H1 (cell line): ENCODE measurements around the gene INTS1. TPM values are rescaled to one million over a fixed set of nuclear protein-coding genes. Genes with fewer than 3 reads are reported as not detected.

Experiments
- CTCF ChIA-PET: fragments of 300-600 bp; sonication (Branson Sonifier 250); formaldehyde crosslinking; loops from one replicate; lab custom pipeline; 2021; ENCODE audit not compliant: partially characterized antibody; lab: Charles Lee
- POLR2A ChIA-PET: fragments of 300-600 bp; sonication (Branson Sonifier 250); formaldehyde crosslinking; loops from one replicate; lab custom pipeline; 2021; ENCODE audit warnings: inconsistent platforms; ENCODE audit not compliant: partially characterized antibody; lab: Charles Lee
- DNase-seq, 2 experiments: peaks; one replicate each; pipeline versions ENCODE4 v3.0.0 to v3.0.0-alpha.2; 2010 to 2022; ENCODE audit warnings: low spot score in 2 of 2, low read depth in 1 of 2, mixed read lengths in 1 of 2
- FAIRE-seq: peaks from 2 replicates; lab custom pipeline; 2011; peaks lifted over from hg19 to GRCh38; lab: Jason Lieb, UNC
- H2AFZ ChIP-seq: 2 replicates; pipeline ENCODE4 v1.8.1; 2012; ENCODE audit warnings: low read length, inconsistent platforms
- H2AK5ac ChIP-seq: 2 replicates; pipeline ENCODE4 v1.6.1; 2013; ENCODE audit warnings: low read depth, low read length
- H2BK120ac ChIP-seq: replicated peaks from 2 replicates; pipeline ENCODE3; 2013; ENCODE audit warnings: low read depth, low read length, inconsistent platforms
- H2BK12ac ChIP-seq: 2 replicates; pipeline ENCODE4 v1.6.1; 2013; ENCODE audit warnings: low read depth, low read length
- H2BK15ac ChIP-seq: 2 replicates; pipeline ENCODE4 v1.6.1; 2013; ENCODE audit warnings: low read length
- H2BK20ac ChIP-seq: 2 replicates; pipeline ENCODE4 v1.6.1; 2013; ENCODE audit warnings: low read length
- H2BK5ac ChIP-seq: 2 replicates; pipeline ENCODE4 v1.6.1; 2013; ENCODE audit warnings: low read depth, low read length
- H3K14ac ChIP-seq: 2 replicates; pipeline ENCODE4 v1.6.1; 2013; ENCODE audit warnings: inconsistent platforms; ENCODE audit not compliant: insufficient read length
- H3K18ac ChIP-seq: 2 replicates; pipeline ENCODE4 v1.6.1; 2013; ENCODE audit warnings: low read length; ENCODE audit errors: extremely low read depth
- H3K23ac ChIP-seq: 2 replicates; pipeline ENCODE4 v1.6.1; 2013; ENCODE audit warnings: inconsistent platforms; ENCODE audit not compliant: insufficient read length
- H3K23me2 ChIP-seq: 2 replicates; pipeline ENCODE4 v1.6.1; 2013; ENCODE audit warnings: low read depth, low read length
- H3K27ac ChIP-seq: 2 replicates; pipeline ENCODE4 v1.6.1; 2011; ENCODE audit warnings: low read depth, low read length, inconsistent platforms
- H3K27me3 ChIP-seq, 4 experiments: replicated peaks in 1 of 4; 1 replicate in 1 of 4; 2 replicates in 3 of 4; pipeline versions ENCODE4 v1.6.1 to v1.8.1; 2011 to 2013; ENCODE audit warnings: low read length in 3 of 4, mild to moderate bottlenecking in 3 of 4, inconsistent platforms in 2 of 4, mixed read lengths in 2 of 4, moderate library complexity in 1 of 4; ENCODE audit not compliant: control insufficient read depth in 3 of 4, insufficient read depth in 3 of 4; ENCODE audit errors: extremely low read depth in 1 of 4
- H3K36me3 ChIP-seq, 4 experiments: 2 replicates each; pipeline versions ENCODE4 v1.6.1 to v1.8.1; 2011 to 2013; ENCODE audit warnings: mild to moderate bottlenecking in 4 of 4, low read length in 3 of 4, moderate library complexity in 2 of 4, control low read depth in 1 of 4, inconsistent platforms in 1 of 4; ENCODE audit not compliant: insufficient read depth in 4 of 4, control insufficient read depth in 2 of 4
- H3K4ac ChIP-seq: replicated peaks from 2 replicates; pipeline ENCODE3; 2013; ENCODE audit warnings: low read length, low read depth, mixed read lengths, inconsistent platforms; ENCODE audit not compliant: insufficient read length
- H3K4me1 ChIP-seq, 4 experiments: replicated peaks in 1 of 4; 1 replicate in 1 of 4; 2 replicates in 3 of 4; pipeline versions ENCODE4 v1.6.1 to v1.8.1; 2011 to 2013; ENCODE audit warnings: low read length in 3 of 4, inconsistent platforms in 2 of 4, mixed read lengths in 1 of 4; ENCODE audit not compliant: insufficient read depth in 4 of 4, control insufficient read depth in 3 of 4
- H3K4me2 ChIP-seq, 2 experiments: 2 replicates each; pipeline versions ENCODE4 v1.6.1 to v1.8.1; 2011 to 2013; ENCODE audit warnings: low read depth in 2 of 2, low read length in 2 of 2, control low read depth in 1 of 2, inconsistent platforms in 1 of 2, mild to moderate bottlenecking in 1 of 2; ENCODE audit not compliant: insufficient read depth in 1 of 2
- H3K4me3 ChIP-seq, 4 experiments: fragments of 200-600, 300-600 bp in 1 of 4; sonication (generic), shearing (Covaris generic), sonication (Bioruptor Twin) in 1 of 4; 2 replicates each; pipeline versions ENCODE4 v1.5.1 to v1.8.1; 2011 to 2016; ENCODE audit warnings: low read length in 4 of 4, low read depth in 3 of 4, control low read depth in 2 of 4, inconsistent platforms in 2 of 4, mild to moderate bottlenecking in 2 of 4, mixed read lengths in 1 of 4, moderate library complexity in 1 of 4; ENCODE audit not compliant: insufficient read depth in 2 of 4; ENCODE audit errors: extremely low read depth in 1 of 4
- H3K56ac ChIP-seq: replicated peaks from 2 replicates; pipeline ENCODE3; 2013; ENCODE audit warnings: low read depth, mild to moderate bottlenecking, mixed read lengths, low read length, inconsistent platforms; ENCODE audit not compliant: insufficient read length
- H3K79me1 ChIP-seq: 2 replicates; pipeline ENCODE4 v1.6.1; 2013; ENCODE audit warnings: low read depth, low read length, control low read depth
- H3K79me2 ChIP-seq, 2 experiments: 2 replicates each; pipeline versions ENCODE4 v1.6.1 to v1.8.1; 2012 to 2013; ENCODE audit warnings: low read length in 2 of 2, mild to moderate bottlenecking in 2 of 2, inconsistent platforms in 1 of 2; ENCODE audit not compliant: insufficient read depth in 2 of 2, control insufficient read depth in 1 of 2
- H3K9ac ChIP-seq, 4 experiments: replicated peaks in 1 of 4; 1 replicate in 1 of 4; 2 replicates in 3 of 4; pipeline versions ENCODE4 v1.6.1 to v1.8.1; 2011 to 2013; ENCODE audit warnings: low read depth in 3 of 4, low read length in 3 of 4, control low read depth in 2 of 4, mild to moderate bottlenecking in 2 of 4, moderate library complexity in 2 of 4, inconsistent platforms in 1 of 4; ENCODE audit errors: extremely low read depth in 1 of 4
- H3K9me3 ChIP-seq, 2 experiments: 2 replicates each; pipeline versions ENCODE4 v1.6.1 to v1.8.1; 2012 to 2013; ENCODE audit warnings: mild to moderate bottlenecking in 2 of 2, moderate library complexity in 2 of 2, control low read depth in 1 of 2, inconsistent platforms in 1 of 2, low read depth in 1 of 2, low read length in 1 of 2, mixed read lengths in 1 of 2; ENCODE audit not compliant: insufficient read depth in 2 of 2
- H4K20me1 ChIP-seq, 2 experiments: replicated peaks in 1 of 2; 2 replicates each; pipeline versions ENCODE3 to v1.8.1; 2011 to 2013; ENCODE audit warnings: inconsistent platforms in 2 of 2, low read length in 2 of 2, mild to moderate bottlenecking in 1 of 2; ENCODE audit not compliant: insufficient read depth in 2 of 2, control insufficient read depth in 1 of 2
- H4K5ac ChIP-seq: 2 replicates; pipeline ENCODE4 v1.6.1; 2013; ENCODE audit warnings: low read length, low read depth, mixed read lengths, inconsistent platforms; ENCODE audit not compliant: insufficient read length
- H4K8ac ChIP-seq: 2 replicates; pipeline ENCODE4 v1.8.0; 2013; ENCODE audit warnings: mild to moderate bottlenecking, moderate library complexity, low read length, inconsistent platforms; ENCODE audit not compliant: insufficient read depth; ENCODE audit errors: extremely low read depth
- H4K91ac ChIP-seq: replicated peaks from 2 replicates; pipeline ENCODE3; 2013; ENCODE audit warnings: low read length, mixed read lengths, inconsistent platforms; ENCODE audit not compliant: insufficient read length
- ATF3 ChIP-seq: IDR thresholded peaks from 2 replicates; pipeline ENCODE4 v1.6.1; 2011; ENCODE audit warnings: low read depth, mild to moderate bottlenecking, low read length; ENCODE audit not compliant: insufficient read depth
- BACH1 ChIP-seq: IDR thresholded peaks from 2 replicates; pipeline ENCODE4 v1.6.1; 2012; ENCODE audit warnings: low read length, improper control_type of control experiment
- BRCA1 ChIP-seq: IDR thresholded peaks from 2 replicates; pipeline ENCODE4 v1.6.1; 2012; ENCODE audit warnings: low read depth, low read length, improper control_type of control experiment
- CBX8 ChIP-seq: fragments of 300-800, 300-1000 bp; sonication (generic); IDR thresholded peaks from 2 replicates; pipeline ENCODE4 v1.7.1; 2016; ENCODE audit warnings: low read depth, low read length, borderline replicate concordance
- POLR2AphosphoS5 ChIP-seq: IDR thresholded peaks from 2 replicates; pipeline ENCODE4 v1.6.1; 2011; ENCODE audit warnings: low read depth, low read length
- POU5F1 ChIP-seq: IDR thresholded peaks from 2 replicates; pipeline ENCODE4 v1.6.1; 2011; ENCODE audit warnings: low read depth, mild to moderate bottlenecking, low read length, moderate library complexity
- RBBP5 ChIP-seq: IDR thresholded peaks from 2 replicates; pipeline ENCODE4 v1.7.1; 2012; ENCODE audit warnings: low read depth, mild to moderate bottlenecking, inconsistent platforms, low read length, moderate library complexity, borderline replicate concordance
- RNF2 ChIP-seq: fragments of 200-900, 300-1000 bp; sonication (generic); IDR thresholded peaks from 2 replicates; pipeline ENCODE4 v1.7.1; 2016; ENCODE audit warnings: borderline replicate concordance, low read depth, mild to moderate bottlenecking, antibody characterized with exemption, low read length; ENCODE audit not compliant: poor library complexity, severe bottlenecking; ENCODE audit errors: missing control alignments
- SP4 ChIP-seq: IDR thresholded peaks from 2 replicates; pipeline ENCODE4 v1.6.1; 2012; ENCODE audit warnings: low read length, inconsistent platforms
- WGBS, 2 experiments: shearing (Covaris generic) in 1 of 2; methylation state at CpG; one replicate each; pipeline versions ENCODE4 v1.1.6 to v1.1.7; 2013 to 2015; ENCODE audit warnings: low lambda C conversion rate in 2 of 2, mixed read lengths in 2 of 2, inconsistent platforms in 1 of 2, low coverage in 1 of 2, missing lambda C conversion rate in 1 of 2; ENCODE audit not compliant: insufficient replicate concordance in 2 of 2, insufficient coverage in 1 of 2, insufficient read length in 1 of 2; ENCODE audit errors: extremely low coverage in 1 of 2, missing lambda C conversion rate in 1 of 2; 5-methylcytosine and 5-hydroxymethylcytosine counted together
- polyA plus RNA-seq, 7 experiments: library from polyadenylated mRNA; depleted of rRNA in 3 of 7; stranded (reverse) in 5 of 7; unstranded in 2 of 7; fragments of >200 nt in 5 of 7; fragments of 200-250 nt in 2 of 7; gene quantifications; 1 replicate in 5 of 7; 2 replicates in 1 of 7; 4 replicates in 1 of 7; pipeline versions ENCODE4 v1.2.1 to v1.2.3, GENCODE V29; 2011 to 2013; ENCODE audit warnings: missing spikeins in 2 of 7, mixed read lengths in 2 of 7
- total RNA-seq: library from RNA; stranded (reverse); fragmentation: NEBNext Ultra II Directional; extraction: Animal tissue kit (Norgen Biotek cat#: 25700); gene quantifications from 2 replicates; pipeline ENCODE4 v1.2.1, GENCODE V29; 2021

Gene INTS1
- total and polyA plus RNA-seq, 2 of the 8 experiments (the other 6 are each of a cell fraction or from before 2014, with no cell fraction given), result 76.9 to 104 TPM

DNA sequence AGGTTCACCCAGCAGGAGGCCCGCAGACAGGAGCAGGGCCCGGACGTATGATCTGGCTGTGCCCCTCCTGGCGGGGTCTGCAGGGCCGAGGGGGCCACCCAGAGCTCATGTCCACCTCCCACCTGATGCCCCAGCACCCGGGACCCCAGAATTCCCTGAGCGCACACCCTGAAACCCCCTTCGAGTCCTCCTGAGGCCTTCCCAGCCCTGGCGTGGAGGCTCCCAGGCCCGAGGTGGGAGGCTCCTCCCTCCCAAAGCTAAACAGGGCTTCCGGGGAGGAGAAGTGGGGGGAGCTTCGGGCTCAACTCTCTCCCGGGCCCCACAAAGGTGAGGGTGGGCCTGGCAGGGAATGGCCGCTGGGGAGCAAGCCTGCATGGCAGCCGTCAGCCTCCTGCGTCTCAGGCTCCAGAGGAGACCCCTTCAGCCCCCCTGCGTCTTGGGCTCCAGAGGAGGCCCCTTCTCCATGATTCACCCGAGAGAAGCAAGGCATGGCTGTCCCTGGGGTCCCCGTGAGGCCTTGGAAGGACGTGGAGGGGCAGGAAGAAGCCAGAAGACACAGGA lies 75.2 kb downstream of the INTS1 start:
- no peak overlapping the region for H2BK20ac ChIP-seq
- no peak overlapping the region for H2AK5ac ChIP-seq

More for the DNA sequence above, 75.2 kb downstream of the INTS1 start:
- H3K4me2 ChIP-seq, result no peak overlapping the region
- peaks cover 0 to 10% (median 5%) of the 10 kb centered on the region in 4 experiments; a peak in 5 of 7 replicates for H3K4me1 ChIP-seq
- H2AFZ ChIP-seq, result no peak overlapping the region
- H4K91ac ChIP-seq, result no peak overlapping the region
- peak overlapping the region; percentile 65; the same call in 1 of the 2 replicates for H4K8ac ChIP-seq
- no peak overlapping the region for H3K4ac ChIP-seq
- H3K79me2 ChIP-seq, result no peaks in the 10 kb centered on the region
- no peaks in the 10 kb centered on the region for H3K23me2 ChIP-seq
- no peak overlapping the region for H3K14ac ChIP-seq
- H2BK5ac ChIP-seq, result 0 out of 2 replicates have a peak overlapping the region, but pooled peaks have one; percentile 60
- H3K27me3 ChIP-seq, result no peaks in the 10 kb centered on the region
- no peak for FAIRE-seq
- no peak overlapping the region for H3K9ac ChIP-seq
- no peaks in the 10 kb centered on the region for H3K79me1 ChIP-seq
- H3K18ac ChIP-seq, result no peak overlapping the region
- H3K36me3 ChIP-seq, result no peaks in the 10 kb centered on the region
- no peak for TF ChIP-seq BRCA1
- TF ChIP-seq RBBP5, result no peak
- no peak for TF ChIP-seq CBX8
- no peak for TF ChIP-seq RNF2
- no peak for TF ChIP-seq POU5F1
- TF ChIP-seq SP4, result no peak
- TF ChIP-seq ATF3, result no peak
- no peak for TF ChIP-seq POLR2AphosphoS5
- TF ChIP-seq BACH1, result no peak
- TF ChIP-seq, all 59 proteins: peak for 0
- Histone ChIP-seq H2BK120ac (no peak overlapping the region), H3K4me3 (no peak overlapping the region), H2BK15ac (no peak overlapping the region), H3K56ac (no peak overlapping the region), H3K27ac (no peak overlapping the region), H4K20me1 (no peaks in the 10 kb centered on the region), H4K5ac (no peak overlapping the region), H3K23ac (no peak overlapping the region), H3K9me3 (no peaks in the 10 kb centered on the region), H2BK12ac (no peak overlapping the region)
- ChIA-PET POLR2A (interaction anchor here (0.9 kb wide), 1 partner anchor 9 kb away, joined by 3 read pairs; no protein-coding TSS in a partner anchor), CTCF (interaction anchor here (0.9 to 3.1 kb wide), 10 partner anchors 9 to 436 kb away, joined by 3 to 11 read pairs (median 4); no protein-coding TSS in a partner anchor)
- DNase-seq, result no peak
- WGBS, 2 experiments, result 84% methylated on average over 18 of the region's 20 CpGs; no CpG with 5 or more reads in 1 of the 2 experiments
